GM23338 (cell line): Measurements from ENCODE around the gene URI1. TPM values are rescaled to one million over a fixed set of nuclear protein-coding genes. Genes with fewer than 3 reads are reported as not detected.

ENCODE experiments used
- ATAC-seq: fragments of 200-7000 bp; cut with Tn5 transposase; 3 replicates; pipeline ENCODE4 v1.9.1; 2020
- DNase-seq: peaks from one replicate; pipeline ENCODE4 v3.0.0-alpha.2; 2015; ENCODE audit warnings: low spot score
- H2AFZ ChIP-seq: fragments of 200-600 bp; sonication (generic); 2 replicates; pipeline ENCODE4 v1.8.0; 2016; ENCODE audit warnings: antibody characterized with exemption, mild to moderate bottlenecking, moderate library complexity
- H3F3A ChIP-seq: fragments of 200-600 bp; sonication (generic); replicated peaks from 2 replicates; pipeline ENCODE4 v1.8.0; 2017; ENCODE audit warnings: antibody characterized with exemption, mixed run types, low read depth
- H3K27ac ChIP-seq: fragments of 200-600 bp; sonication (generic); 2 replicates; pipeline ENCODE4 v1.6.1; 2016; ENCODE audit warnings: low read depth
- H3K27me3 ChIP-seq: fragments of 200-600 bp; sonication (generic); 2 replicates; pipeline ENCODE4 v1.8.0; 2016; ENCODE audit warnings: mild to moderate bottlenecking, mixed run types, moderate library complexity; ENCODE audit not compliant: insufficient read depth
- H3K36me3 ChIP-seq: fragments of 200-600 bp; sonication (generic); 2 replicates; pipeline ENCODE4 v1.8.0; 2016; ENCODE audit warnings: mild to moderate bottlenecking; ENCODE audit not compliant: insufficient read depth
- H3K4me1 ChIP-seq: fragments of 200-600 bp; sonication (generic); 2 replicates; pipeline ENCODE4 v1.8.0; 2016; ENCODE audit warnings: mild to moderate bottlenecking, moderate library complexity; ENCODE audit not compliant: insufficient read depth
- H3K4me2 ChIP-seq: fragments of 200-600 bp; sonication (generic); 2 replicates; pipeline ENCODE4 v1.7.1; 2017; ENCODE audit warnings: mixed run types
- H3K4me3 ChIP-seq: fragments of 200-600 bp; sonication (generic); 2 replicates; pipeline ENCODE4 v1.6.1; 2016; ENCODE audit warnings: mixed run types
- H3K79me2 ChIP-seq: fragments of 200-600 bp; sonication (generic); replicated peaks from 2 replicates; pipeline ENCODE4 v1.8.0; 2017; ENCODE audit warnings: mild to moderate bottlenecking; ENCODE audit not compliant: insufficient read depth
- H3K9me2 ChIP-seq: fragments of 200-600 bp; sonication (generic); 2 replicates; pipeline ENCODE4 v1.8.0; 2017; ENCODE audit not compliant: insufficient read depth
- H4K20me1 ChIP-seq: fragments of 200-600 bp; sonication (generic); replicated peaks from 2 replicates; pipeline ENCODE4 v1.8.0; 2017; ENCODE audit warnings: mild to moderate bottlenecking; ENCODE audit not compliant: insufficient read depth
- H3K27ac Mint-ChIP-seq: 2 replicates; pipeline ENCODE4 v1.8.0; 2020; ENCODE audit warnings: inconsistent platforms, mild to moderate bottlenecking, moderate library complexity, mixed read lengths
- H3K27me3 Mint-ChIP-seq: 3 replicates; pipeline ENCODE4 v1.8.0; 2022; ENCODE audit warnings: low read depth, mild to moderate bottlenecking, moderate library complexity, mixed read lengths, inconsistent platforms; ENCODE audit not compliant: insufficient read depth, poor library complexity
- H3K36me3 Mint-ChIP-seq: 3 replicates; pipeline ENCODE4 v1.8.0; 2021; ENCODE audit warnings: low read depth, mild to moderate bottlenecking, inconsistent platforms, moderate library complexity, mixed read lengths
- H3K4me1 Mint-ChIP-seq: 3 replicates; pipeline ENCODE4 v1.8.0; 2020; ENCODE audit warnings: mild to moderate bottlenecking, inconsistent platforms, mixed read lengths
- H3K4me3 Mint-ChIP-seq: 3 replicates; pipeline ENCODE4 v1.8.0; 2021; ENCODE audit warnings: moderate library complexity, mild to moderate bottlenecking, inconsistent platforms, mixed read lengths
- H3K9me3 Mint-ChIP-seq: 3 replicates; pipeline ENCODE4 v1.8.0; 2020; ENCODE audit warnings: moderate library complexity, mild to moderate bottlenecking, inconsistent platforms, mixed read lengths
- CREB1 ChIP-seq: fragments of 250-450 bp; sonication (Bioruptor Pico); IDR thresholded peaks from 2 replicates; pipeline ENCODE4 v1.5.0; 2020; ENCODE audit warnings: low read depth, mild to moderate bottlenecking, moderate library complexity
- CTCF ChIP-seq, 2 experiments: fragments of 200-600 bp in 1 of 2; sonication (generic) in 1 of 2; conservative IDR thresholded peaks; 2 replicates each; pipeline versions ENCODE4 v1.5.1 to v1.6.1; 2016 to 2017; ENCODE audit warnings: antibody characterized with exemption in 2 of 2, low read depth in 2 of 2, mild to moderate bottlenecking in 2 of 2, moderate library complexity in 1 of 2
- EZH2phosphoT487 ChIP-seq: fragments of 200-600 bp; sonication (generic); IDR thresholded peaks from one replicate; pipeline ENCODE4 v1.8.1; 2018; ENCODE audit warnings: antibody characterized with exemption; ENCODE audit not compliant: unreplicated experiment
- JUNB ChIP-seq: IDR thresholded peaks from one replicate; pipeline ENCODE4 v1.6.1; 2016; ENCODE audit warnings: antibody characterized with exemption; ENCODE audit not compliant: unreplicated experiment
- POLR2AphosphoS5 ChIP-seq: IDR thresholded peaks from 2 replicates; pipeline ENCODE4 v1.6.1; 2016; ENCODE audit warnings: antibody characterized with exemption, low read depth
- REST ChIP-seq: IDR thresholded peaks from one replicate; pipeline ENCODE4 v1.6.1; 2018; ENCODE audit warnings: antibody characterized with exemption; ENCODE audit not compliant: unreplicated experiment
- STAT1 ChIP-seq: IDR thresholded peaks from one replicate; pipeline ENCODE4 v1.6.1; 2016; ENCODE audit warnings: antibody characterized with exemption; ENCODE audit not compliant: unreplicated experiment
- ZNF462 ChIP-seq: fragments of 250-450 bp; sonication (Bioruptor Pico); IDR thresholded peaks from 2 replicates; pipeline ENCODE4 v1.5.0; 2020; ENCODE audit warnings: mild to moderate bottlenecking, moderate library complexity
- polyA plus RNA-seq: library from polyadenylated mRNA; unstranded; fragments of >200 nt; fragmentation: Nextera tagmentation; extraction: Ambion mirVana; gene quantifications from 2 replicates; pipeline ENCODE4 v1.2.1, GENCODE V29; 2016
- total RNA-seq: library from RNA; depleted of rRNA; stranded (reverse); fragments of >200 nt; shearing (Covaris generic); gene quantifications from 2 replicates; pipeline ENCODE4 v1.2.3, GENCODE V29; 2014

URI1 gene
- total and polyA plus RNA-seq, 2 experiments from 2014 or later = 27.6 to 68.4 TPM

- peaks cover 17% of the 10 kb centered on the region; the same call in 1 of the 2 replicates for H3K4me1 ChIP-seq
- no peak overlapping the region for H3K4me3 Mint-ChIP-seq
- H3K36me3 ChIP-seq = no peaks in the 10 kb centered on the region
- peaks cover 100% of the 10 kb centered on the region for H3K79me2 ChIP-seq
- H3K36me3 Mint-ChIP-seq = no peaks in the 10 kb centered on the region
- no peak overlapping the region for H3K27ac Mint-ChIP-seq
- H3K4me2 ChIP-seq = no peak overlapping the region
- H3K27me3 Mint-ChIP-seq = peaks cover 2% of the 10 kb centered on the region
- no peaks in the 10 kb centered on the region for H3K27me3 ChIP-seq
- peaks cover 39% of the 10 kb centered on the region for H3K4me1 Mint-ChIP-seq
- no peak for TF ChIP-seq JUNB
- TF ChIP-seq CREB1 = no peak
- no peak for TF ChIP-seq STAT1
- no peak for TF ChIP-seq EZH2phosphoT487
- no peak for TF ChIP-seq CTCF (conservative IDR thresholded peaks at IDR 0.05; ENCODE audit: low read depth in 2 of 2)
- H4K20me1 ChIP-seq = peaks cover 36% of the 10 kb centered on the region
- no peak overlapping the region for H2AFZ ChIP-seq
- DNase-seq (no peak), ATAC-seq (no peak)
- H3K9me3 Mint-ChIP-seq = no peaks in the 10 kb centered on the region
- no peaks in the 10 kb centered on the region for H3F3A ChIP-seq
- no peak overlapping the region for H3K4me3 ChIP-seq
- no peak overlapping the region for H3K27ac ChIP-seq
- H3K9me2 ChIP-seq = no peaks in the 10 kb centered on the region
Measured at GRCh38 chr19:29964171-29964570, 22.1 kb downstream of the URI1 start.

GRCh38 chr19:29965492-29965891 is 23.5 kb downstream of the URI1 start:
- H3K4me1 ChIP-seq = peaks cover 17% of the 10 kb centered on the region; the same call in 1 of the 2 replicates
- Mint-ChIP-seq H3K36me3 (no peaks in the 10 kb centered on the region), H3K4me3 (no peak overlapping the region), H3K4me1 (peaks cover 46% of the 10 kb centered on the region), H3K27me3 (peaks cover 2% of the 10 kb centered on the region), H3K27ac (no peak overlapping the region), H3K9me3 (no peaks in the 10 kb centered on the region)
- peaks cover 100% of the 10 kb centered on the region for H3K79me2 ChIP-seq
- no peak for ATAC-seq
- H3K4me2 ChIP-seq = no peak overlapping the region
- H3K4me3 ChIP-seq = no peak overlapping the region
- H3F3A ChIP-seq = no peaks in the 10 kb centered on the region
- no peak overlapping the region for H2AFZ ChIP-seq
- peaks cover 36% of the 10 kb centered on the region for H4K20me1 ChIP-seq
- no peak overlapping the region for H3K27ac ChIP-seq
- H3K9me2 ChIP-seq = no peaks in the 10 kb centered on the region
- no peak for DNase-seq
- no peaks in the 10 kb centered on the region for H3K27me3 ChIP-seq
- no peaks in the 10 kb centered on the region for H3K36me3 ChIP-seq
- no peak for TF ChIP-seq ZNF462 (CRISPR knock-in tag)
- TF ChIP-seq STAT1 = no peak
- TF ChIP-seq POLR2AphosphoS5 = no peak
- no peak for TF ChIP-seq REST
- no peak for TF ChIP-seq CTCF (conservative IDR thresholded peaks at IDR 0.05; ENCODE audit: low read depth in 2 of 2)
